ENCODE data around the gene IGHMBP2. TPM values are rescaled to one million over a fixed set of nuclear protein-coding genes. Genes with fewer than 3 reads are reported as not detected.

The IGHMBP2 gene
- total and polyA plus RNA-seq, 2 of the 8 experiments (the other 6 are each of a cell fraction or from before 2014, with no cell fraction given), result 8.4 to 17.6 TPM

DNA sequence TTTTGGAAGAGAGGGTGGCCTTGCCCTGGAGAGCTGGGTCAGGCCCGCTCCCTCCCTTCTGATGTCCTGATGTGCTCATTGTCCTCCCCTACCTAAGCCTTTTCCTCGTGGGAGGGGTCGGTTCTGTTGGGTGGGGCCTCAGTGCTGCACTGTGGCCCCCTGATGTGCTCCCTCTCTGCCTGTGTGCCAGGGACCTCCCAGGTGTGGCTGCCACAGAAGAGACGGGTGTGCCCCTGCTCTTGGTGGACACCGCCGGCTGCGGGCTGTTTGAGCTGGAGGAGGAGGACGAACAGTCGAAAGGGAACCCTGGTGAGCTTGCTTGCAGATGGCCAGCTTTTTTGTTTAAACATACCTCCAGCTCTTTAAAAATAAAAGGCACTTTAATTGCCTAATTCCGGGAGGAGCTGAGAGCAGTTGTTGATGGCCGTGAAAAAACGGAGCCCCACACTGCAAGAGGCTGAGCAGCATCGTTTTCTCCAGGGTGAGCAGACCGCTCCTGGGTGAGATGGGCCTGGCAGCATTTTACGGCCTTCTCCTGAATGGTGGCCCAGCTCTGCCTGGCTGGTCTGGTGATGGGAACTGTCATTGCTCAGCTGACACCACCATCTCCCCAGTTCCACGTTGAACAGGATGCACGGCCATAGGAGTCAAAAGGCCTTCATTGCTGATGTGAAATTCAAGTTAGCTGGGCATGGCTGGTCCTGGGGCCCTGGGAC is 30.1 kb downstream of the IGHMBP2 start:
- peaks cover 7 to 29% (median 17%) of the 10 kb centered on the region in 4 experiments; a peak in 6 of 8 replicates for H3K36me3 ChIP-seq (ENCODE audit: control insufficient read depth in 2 of 4, insufficient read depth in 4 of 4, low read length in 3 of 4)
- H3K79me1 ChIP-seq (ENCODE audit: low read depth, low read length), result no peaks in the 10 kb centered on the region; the same call in 1 of the 2 replicates
- no peak overlapping the region for H3K4me3 ChIP-seq (ENCODE audit: extremely low read depth in 1 of 4, insufficient read depth in 2 of 4, low read depth in 3 of 4, low read length in 4 of 4)
- H4K8ac ChIP-seq (ENCODE audit: extremely low read depth, insufficient read depth, low read length), result no peak overlapping the region
- H3K27me3 ChIP-seq (replicated peaks in 1 of 4; ENCODE audit: control insufficient read depth in 3 of 4, extremely low read depth in 1 of 4, insufficient read depth in 3 of 4, low read length in 3 of 4), result no peaks in the 10 kb centered on the region
- H3K56ac ChIP-seq (replicated peaks; ENCODE audit: insufficient read length, low read depth, low read length), result no peak overlapping the region
- no peak overlapping the region for H4K91ac ChIP-seq (replicated peaks; ENCODE audit: insufficient read length, low read length)
- no peak overlapping the region for H2BK20ac ChIP-seq (ENCODE audit: low read length)
- H2BK12ac ChIP-seq (ENCODE audit: low read depth, low read length), result no peak overlapping the region
- H2AK5ac ChIP-seq (ENCODE audit: low read depth, low read length), result no peak overlapping the region
- no peak overlapping the region for H3K23ac ChIP-seq (ENCODE audit: insufficient read length)
- no peaks in the 10 kb centered on the region for H3K79me2 ChIP-seq (ENCODE audit: control insufficient read depth in 1 of 2, insufficient read depth in 2 of 2, low read length in 2 of 2)
- H2BK120ac ChIP-seq (replicated peaks; ENCODE audit: low read depth, low read length), result no peak overlapping the region
- H3K27ac ChIP-seq (ENCODE audit: low read depth, low read length), result no peak overlapping the region
- no peak overlapping the region for H3K4ac ChIP-seq (replicated peaks; ENCODE audit: insufficient read length, low read depth, low read length)
- H3K9me3 ChIP-seq (ENCODE audit: insufficient read depth in 2 of 2, low read depth in 1 of 2, low read length in 1 of 2), result no peaks in the 10 kb centered on the region
- WGBS, 2 experiments (ENCODE audit: extremely low coverage in 1 of 2, insufficient coverage in 1 of 2, insufficient read length in 1 of 2, insufficient replicate concordance in 2 of 2, low coverage in 1 of 2, low lambda C conversion rate in 2 of 2, missing lambda C conversion rate in 1 of 2), result 95% methylated on average over 17 of the region's 17 CpGs; no CpG with 5 or more reads in 1 of the 2 experiments
- no peak overlapping the region for H3K4me2 ChIP-seq (ENCODE audit: insufficient read depth in 1 of 2, low read depth in 2 of 2, low read length in 2 of 2)
- H3K14ac ChIP-seq (ENCODE audit: insufficient read length), result no peak overlapping the region
- H4K20me1 ChIP-seq (replicated peaks in 1 of 2; ENCODE audit: control insufficient read depth in 1 of 2, insufficient read depth in 2 of 2, low read length in 2 of 2), result peaks cover 3 to 4% of the 10 kb centered on the region in 2 experiments
- H2AFZ ChIP-seq (ENCODE audit: low read length), result no peak overlapping the region
- H3K23me2 ChIP-seq (ENCODE audit: low read depth, low read length), result no peaks in the 10 kb centered on the region
- H3K18ac ChIP-seq (ENCODE audit: extremely low read depth, low read length), result no peak overlapping the region
- CTCF ChIA-PET (ENCODE audit: partially characterized antibody), result interaction anchor here (0.7 to 2.6 kb wide), 5 partner anchors 14 to 121 kb away, joined by 3 to 6 read pairs (median 3); no protein-coding TSS in a partner anchor
- no peak overlapping the region for H3K9ac ChIP-seq (replicated peaks in 1 of 4; ENCODE audit: extremely low read depth in 1 of 4, low read depth in 3 of 4, low read length in 3 of 4)
- H2BK5ac ChIP-seq (ENCODE audit: low read depth, low read length), result no peak overlapping the region
- no peak overlapping the region for H4K5ac ChIP-seq (ENCODE audit: insufficient read length, low read depth, low read length)
- DNase-seq (ENCODE audit: low read depth in 1 of 2, low spot score in 2 of 2) (no peak), FAIRE-seq (no peak)
- H2BK15ac ChIP-seq (ENCODE audit: low read length), result no peak overlapping the region
- POLR2A ChIA-PET (ENCODE audit: partially characterized antibody), result interaction anchor here (1.4 kb wide), 1 partner anchor 9 kb away, joined by 5 read pairs; no protein-coding TSS in a partner anchor
- H3K4me1 ChIP-seq (replicated peaks in 1 of 4; ENCODE audit: control insufficient read depth in 3 of 4, insufficient read depth in 4 of 4, low read length in 3 of 4), result no peaks in the 10 kb centered on the region
- TF ChIP-seq KDM1A (IDR thresholded peaks at IDR 0.05; ENCODE audit: borderline replicate concordance, low read length), result no peak
- no peak for TF ChIP-seq NRF1 (IDR thresholded peaks at IDR 0.05; ENCODE audit: low read depth, low read length)
- TF ChIP-seq, protein P1, sequence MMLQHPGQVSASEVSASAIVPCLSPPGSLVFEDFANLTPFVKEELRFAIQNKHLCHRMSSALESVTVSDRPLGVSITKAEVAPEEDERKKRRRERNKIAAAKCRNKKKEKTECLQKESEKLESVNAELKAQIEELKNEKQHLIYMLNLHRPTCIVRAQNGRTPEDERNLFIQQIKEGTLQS (IDR thresholded peaks at IDR 0.05; ENCODE audit: insufficient read depth, low read depth, low read length), result no peak
- TF ChIP-seq KDM4A (IDR thresholded peaks at IDR 0.05; ENCODE audit: low read depth, low read length, severe bottlenecking), result no peak
- TF ChIP-seq POLR2AphosphoS5 (IDR thresholded peaks at IDR 0.05; ENCODE audit: low read depth, low read length), result no peak
- no peak for TF ChIP-seq CBX5 (IDR thresholded peaks at IDR 0.05; ENCODE audit: low read depth, low read length)
- no peak for TF ChIP-seq CTBP2 (IDR thresholded peaks at IDR 0.05; ENCODE audit: borderline replicate concordance, insufficient read depth, insufficient read length, low read length)
- no peak for TF ChIP-seq SP2 (IDR thresholded peaks at IDR 0.05; ENCODE audit: low read length)
- no peak for TF ChIP-seq ZNF274 (IDR thresholded peaks at IDR 0.05; ENCODE audit: borderline replicate concordance, extremely low read depth, low read length)
- no peak for TF ChIP-seq HDAC6 (IDR thresholded peaks at IDR 0.05; ENCODE audit: low read depth, low read length)
- no peak for TF ChIP-seq TCF12 (IDR thresholded peaks at IDR 0.05; ENCODE audit: low read depth, low read length)
- TF ChIP-seq SIN3A (conservative IDR thresholded peaks at IDR 0.05 in 1 of 2, IDR thresholded peaks at IDR 0.05 in 1 of 2; ENCODE audit: low read depth in 1 of 2, low read length in 2 of 2), result no peak

All from H1 (cell line).